Endodermal cell (in vitro differentiated cells): ENCODE results near the gene TMEM87B. TPM values are rescaled to one million over a fixed set of nuclear protein-coding genes. Genes with fewer than 3 reads are reported as not detected.
"Not testable (repeated sequence)": the region's sequence is repeated elsewhere in the genome, so short reads cannot be mapped to it uniquely, and the experiment has no call there.

ENCODE experiments used
- DNase-seq: peaks from one replicate; pipeline ENCODE4 v3.0.0-alpha.2; 2017
- H3K27ac ChIP-seq: 2 replicates; pipeline ENCODE4 v1.5.1; 2013; ENCODE audit warnings: mild to moderate bottlenecking, low read depth, low read length, moderate library complexity
- H3K27me3 ChIP-seq: 2 replicates; pipeline ENCODE4 v1.6.1; 2013; ENCODE audit warnings: mild to moderate bottlenecking, low read length, moderate library complexity; ENCODE audit not compliant: insufficient read depth, control insufficient read depth, poor library complexity, severe bottlenecking
- H3K36me3 ChIP-seq: 2 replicates; pipeline ENCODE4 v1.7.0; 2013; ENCODE audit warnings: mild to moderate bottlenecking, low read length, moderate library complexity; ENCODE audit not compliant: control insufficient read depth, insufficient read depth
- H3K4me1 ChIP-seq: one replicate; pipeline ENCODE4 v1.7.0; 2013; ENCODE audit warnings: low read length; ENCODE audit not compliant: control insufficient read depth, insufficient read depth
- H3K4me3 ChIP-seq: 2 replicates; pipeline ENCODE4 v1.5.1; 2013; ENCODE audit warnings: mild to moderate bottlenecking, low read length, moderate library complexity
- H3K9ac ChIP-seq: 2 replicates; pipeline ENCODE4 v1.6.1; 2013; ENCODE audit warnings: mild to moderate bottlenecking, low read length, moderate library complexity; ENCODE audit not compliant: poor library complexity, severe bottlenecking; ENCODE audit errors: extremely low read depth
- H3K9me3 ChIP-seq: 2 replicates; pipeline ENCODE4 v1.6.1; 2013; ENCODE audit warnings: mild to moderate bottlenecking, low read length, moderate library complexity; ENCODE audit not compliant: control insufficient read depth
- H3K27ac Mint-ChIP-seq: 2 replicates; pipeline ENCODE4 v1.8.0; 2020; ENCODE audit warnings: mixed read lengths
- H3K27me3 Mint-ChIP-seq: 2 replicates; pipeline ENCODE4 v1.8.0; 2021; ENCODE audit warnings: mild to moderate bottlenecking, mixed read lengths; ENCODE audit not compliant: insufficient read depth
- H3K36me3 Mint-ChIP-seq: 2 replicates; pipeline ENCODE4 v1.8.0; 2020; ENCODE audit warnings: low read depth, mixed read lengths
- H3K4me1 Mint-ChIP-seq: 2 replicates; pipeline ENCODE4 v1.8.0; 2020; ENCODE audit warnings: mixed read lengths
- H3K4me3 Mint-ChIP-seq: 2 replicates; pipeline ENCODE4 v1.8.0; 2020; ENCODE audit warnings: mild to moderate bottlenecking, moderate library complexity, mixed read lengths
- H3K9me3 Mint-ChIP-seq: 2 replicates; pipeline ENCODE4 v1.8.0; 2020; ENCODE audit warnings: mild to moderate bottlenecking, mixed read lengths
- WGBS, 2 experiments: methylation state at CpG; one replicate each; pipeline versions ENCODE4 v1.1.5 to v1.1.7; 2013; ENCODE audit warnings: missing lambda C conversion rate in 2 of 2, mixed read lengths in 1 of 2; ENCODE audit not compliant: insufficient coverage in 1 of 2, insufficient read length in 1 of 2; 5-methylcytosine and 5-hydroxymethylcytosine counted together
- total RNA-seq, 2 donors: library from RNA; stranded (reverse); fragmentation: NEBNext Ultra II Directional in 1 of 2; extraction: Animal tissue kit (Norgen Biotek cat#: 25700) in 1 of 2; gene quantifications; 2 replicates in 1 of 2; 3 replicates in 1 of 2; pipeline ENCODE4 v1.2.1, GENCODE V29; 2021
- TF ChIP-seq, protein P1 (sequence below): fragments of 200-600 bp; sonication (generic); conservative IDR thresholded peaks from 2 replicates; pipeline ENCODE4 v1.5.0; 2021; ENCODE audit warnings: antibody characterized with exemption, mild to moderate bottlenecking

The TMEM87B gene
- total RNA-seq, 2 donors from 2014 or later, result 20.2 to 22.3 TPM

- Mint-ChIP-seq H3K4me1 (peaks cover 50% of the 10 kb centered on the region), H3K9me3 (peaks cover 57% of the 10 kb centered on the region), H3K27ac (peak overlapping the region; percentile 90)
- H3K36me3 Mint-ChIP-seq, H3K36me3 ChIP-seq, H3K27ac ChIP-seq, H3K4me1 ChIP-seq, H3K4me3 Mint-ChIP-seq, DNase-seq, H3K9ac ChIP-seq, H3K27me3 Mint-ChIP-seq, H3K27me3 ChIP-seq, H3K4me3 ChIP-seq: not testable (repeated sequence)
- 83 to 94% methylated on average over 5 to 6 of the region's 6 CpGs for WGBS, 2 experiments
- H3K9me3 ChIP-seq, result peaks cover 57% of the 10 kb centered on the region
Measured at GRCh38 chr2:112041460-112041859, 13.6 kb upstream of the TMEM87B start.

- DNase-seq, result no peak
- Mint-ChIP-seq H3K4me3 (no peak overlapping the region), H3K27ac (no peak overlapping the region), H3K27me3 (no peaks in the 10 kb centered on the region), H3K4me1 (peaks cover 58% of the 10 kb centered on the region), H3K36me3 (peaks cover 10% of the 10 kb centered on the region), H3K9me3 (peaks cover 47% of the 10 kb centered on the region)
- no peak overlapping the region for H3K9ac ChIP-seq
- TF ChIP-seq, protein P1, sequence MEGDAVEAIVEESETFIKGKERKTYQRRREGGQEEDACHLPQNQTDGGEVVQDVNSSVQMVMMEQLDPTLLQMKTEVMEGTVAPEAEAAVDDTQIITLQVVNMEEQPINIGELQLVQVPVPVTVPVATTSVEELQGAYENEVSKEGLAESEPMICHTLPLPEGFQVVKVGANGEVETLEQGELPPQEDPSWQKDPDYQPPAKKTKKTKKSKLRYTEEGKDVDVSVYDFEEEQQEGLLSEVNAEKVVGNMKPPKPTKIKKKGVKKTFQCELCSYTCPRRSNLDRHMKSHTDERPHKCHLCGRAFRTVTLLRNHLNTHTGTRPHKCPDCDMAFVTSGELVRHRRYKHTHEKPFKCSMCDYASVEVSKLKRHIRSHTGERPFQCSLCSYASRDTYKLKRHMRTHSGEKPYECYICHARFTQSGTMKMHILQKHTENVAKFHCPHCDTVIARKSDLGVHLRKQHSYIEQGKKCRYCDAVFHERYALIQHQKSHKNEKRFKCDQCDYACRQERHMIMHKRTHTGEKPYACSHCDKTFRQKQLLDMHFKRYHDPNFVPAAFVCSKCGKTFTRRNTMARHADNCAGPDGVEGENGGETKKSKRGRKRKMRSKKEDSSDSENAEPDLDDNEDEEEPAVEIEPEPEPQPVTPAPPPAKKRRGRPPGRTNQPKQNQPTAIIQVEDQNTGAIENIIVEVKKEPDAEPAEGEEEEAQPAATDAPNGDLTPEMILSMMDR, result no peak
- peaks cover 3% of the 10 kb centered on the region for H3K4me1 ChIP-seq
- peak overlapping the region; percentile 33 for H3K4me3 ChIP-seq
- no peaks in the 10 kb centered on the region for H3K36me3 ChIP-seq
- peaks cover 34% of the 10 kb centered on the region for H3K9me3 ChIP-seq
- no peaks in the 10 kb centered on the region for H3K27me3 ChIP-seq
- H3K27ac ChIP-seq, result no peak overlapping the region
Measured at GRCh38 chr2:112045446-112046014, 9.5 kb upstream of the TMEM87B start.

GRCh38 chr2:112046231-112046630 lies 8.8 kb upstream of the TMEM87B start:
- DNase-seq, result no peak
- Histone ChIP-seq H3K27me3 (no peaks in the 10 kb centered on the region), H3K36me3 (no peaks in the 10 kb centered on the region), H3K9ac (peak overlapping the region; percentile 71), H3K4me1 (peaks cover 3% of the 10 kb centered on the region), H3K27ac (no peak overlapping the region), H3K4me3 (peak overlapping the region; percentile 33), H3K9me3 (peaks cover 36% of the 10 kb centered on the region)
- Mint-ChIP-seq H3K9me3 (peaks cover 49% of the 10 kb centered on the region), H3K4me3 (no peak overlapping the region), H3K36me3 (peaks cover 10% of the 10 kb centered on the region), H3K27ac (peak overlapping the region; percentile 98), H3K4me1 (peaks cover 51% of the 10 kb centered on the region), H3K27me3 (no peaks in the 10 kb centered on the region)
- TF ChIP-seq, protein P1, result no peak
